ENCODE results near the gene ARRB1. TPM values are rescaled to one million over a fixed set of nuclear protein-coding genes. Genes with fewer than 3 reads are reported as not detected.
A peak's percentile ranks its signal among the peaks of the same experiment; 100 is the strongest.

ARRB1 gene
- total and polyA plus RNA-seq, 10 of the 15 experiments (the other 5 are each of a cell fraction or from before 2014, with no cell fraction given), result 0.39 to 12.9 (median 1.7) TPM

- Histone ChIP-seq H3K4me1 (ENCODE audit: control insufficient read depth, insufficient read depth, low read length) (no peaks in the 10 kb centered on the region), H3K79me2 (ENCODE audit: control insufficient read depth, insufficient read depth, low read length) (no peaks in the 10 kb centered on the region), H4K20me1 (ENCODE audit: control insufficient read depth, insufficient read depth) (no peaks in the 10 kb centered on the region; the same call in 1 of the 2 replicates), H2AFZ (ENCODE audit: control insufficient read depth, low read depth, low read length) (no peak overlapping the region), H3K4me3 (no peak overlapping the region), H3K9me3 (replicated peaks; ENCODE audit: control insufficient read depth, insufficient read depth, low read length) (no peaks in the 10 kb centered on the region), H3K9ac (ENCODE audit: control insufficient read depth, insufficient read depth, low read length) (no peak overlapping the region), H3K27ac (ENCODE audit: control insufficient read depth, insufficient read depth) (no peak overlapping the region), H3K4me2 (ENCODE audit: control insufficient read depth, insufficient read depth) (no peak overlapping the region), H3K36me3 (ENCODE audit: control insufficient read depth in 2 of 2, insufficient read depth in 2 of 2, low read length in 1 of 2) (no peaks in the 10 kb centered on the region), H3K27me3 (replicated peaks in 1 of 2; ENCODE audit: control insufficient read depth in 2 of 2, insufficient read depth in 2 of 2, low read length in 1 of 2) (no peaks in the 10 kb centered on the region; a peak in 2 of 4 replicates)
- in situ Hi-C loops (cut with MboI) (no loop called here), intact Hi-C loops (cut with micrococcal nuclease; ENCODE audit: unreplicated experiment) (no loop called here)
- FAIRE-seq, result no peak
- ChIA-PET CTCF (interaction anchor here (1.2 kb wide), 1 partner anchor 93 kb away, joined by 4 read pairs; no protein-coding TSS in a partner anchor), POLR2A (no interaction called here), RAD21 (ENCODE audit: unreplicated experiment) (no interaction called here), SMC1A (ENCODE audit: uncharacterized antibody, unreplicated experiment) (interaction anchor here (1.1 kb wide), 1 partner anchor 11 kb away, joined by 3 read pairs; no protein-coding TSS in a partner anchor)
- no TSS peak for BruUV-seq (replicated peaks)
- 31% methylated on average over 3 of the region's 3 CpGs for WGBS (ENCODE audit: insufficient coverage, insufficient replicate concordance, low lambda C conversion rate, missing lambda C conversion rate)
- TF ChIP-seq CEBPB (IDR thresholded peaks at IDR 0.05; ENCODE audit: borderline replicate concordance in 1 of 2, low read depth in 2 of 2, low read length in 2 of 2), result no peak
- peak; percentile 92 for TF ChIP-seq REST (IDR thresholded peaks at IDR 0.05; ENCODE audit: low read depth, low read length)
- no peak for ATAC-seq
- no peak for DNase-seq (ENCODE audit: low read depth, low spot score)
These were observed 117.7 kb downstream of the ARRB1 start for GRCh38 chr11:75233754-75234172.

DNA sequence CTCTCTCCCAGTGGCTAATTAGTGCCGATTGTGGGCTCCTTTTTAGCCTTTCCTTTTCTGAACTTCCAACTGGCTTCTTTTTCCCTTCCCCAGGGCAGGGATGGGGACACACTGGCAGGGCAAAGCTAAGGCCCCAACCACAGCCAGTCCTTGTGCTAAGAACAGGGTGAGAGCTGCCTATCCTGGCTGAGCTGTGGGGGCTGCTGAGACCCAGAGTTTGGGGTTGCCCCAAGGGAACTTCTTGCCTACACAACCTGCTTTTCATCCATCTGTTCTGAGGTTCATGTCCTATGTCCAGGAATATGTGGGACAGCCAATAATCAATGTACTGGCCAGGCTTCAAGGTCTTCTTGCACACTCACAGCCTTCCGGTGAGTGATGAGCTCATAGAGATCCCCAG is 120.8 kb downstream of the ARRB1 start:
- ChIA-PET RAD21 (ENCODE audit: unreplicated experiment) (no interaction called here), SMC1A (ENCODE audit: uncharacterized antibody, unreplicated experiment) (interaction anchor here (1.0 to 1.3 kb wide), 2 partner anchors 8 to 9 kb away, joined by 3 to 4 read pairs; no protein-coding TSS in a partner anchor), POLR2A (no interaction called here), CTCF (interaction anchor here (0.6 to 2.0 kb wide), 4 partner anchors 9 to 303 kb away, joined by 3 to 5 read pairs (median 4); no protein-coding TSS in a partner anchor)
- no TSS peak for BruUV-seq (replicated peaks)
- Histone ChIP-seq H3K9me3 (replicated peaks; ENCODE audit: control insufficient read depth, insufficient read depth, low read length) (no peaks in the 10 kb centered on the region), H3K9ac (ENCODE audit: control insufficient read depth, insufficient read depth, low read length) (no peak overlapping the region), H3K27ac (ENCODE audit: control insufficient read depth, insufficient read depth) (no peak overlapping the region), H3K36me3 (ENCODE audit: control insufficient read depth in 2 of 2, insufficient read depth in 2 of 2, low read length in 1 of 2) (no peaks in the 10 kb centered on the region), H2AFZ (ENCODE audit: control insufficient read depth, low read depth, low read length) (no peak overlapping the region), H3K4me3 (no peak overlapping the region), H4K20me1 (ENCODE audit: control insufficient read depth, insufficient read depth) (no peaks in the 10 kb centered on the region; the same call in 1 of the 2 replicates), H3K27me3 (replicated peaks in 1 of 2; ENCODE audit: control insufficient read depth in 2 of 2, insufficient read depth in 2 of 2, low read length in 1 of 2) (no peaks in the 10 kb centered on the region; a peak in 2 of 4 replicates), H3K4me1 (ENCODE audit: control insufficient read depth, insufficient read depth, low read length) (no peaks in the 10 kb centered on the region), H3K79me2 (ENCODE audit: control insufficient read depth, insufficient read depth, low read length) (no peaks in the 10 kb centered on the region), H3K4me2 (ENCODE audit: control insufficient read depth, insufficient read depth) (no peak overlapping the region)
- 26% methylated on average over 2 of the region's 2 CpGs for WGBS (ENCODE audit: insufficient coverage, insufficient replicate concordance, low lambda C conversion rate, missing lambda C conversion rate)
- ATAC-seq (no peak), FAIRE-seq (no peak), DNase-seq (ENCODE audit: low read depth, low spot score) (no peak)
- in situ Hi-C loops (cut with MboI), result no loop called here
- intact Hi-C loops (cut with micrococcal nuclease; ENCODE audit: unreplicated experiment), result no loop called here
- TF ChIP-seq PRDM15 (CRISPR knock-in tag; IDR thresholded peaks at IDR 0.05) (no peak), GABPA (IDR thresholded peaks at IDR 0.05; ENCODE audit: low read depth) (no peak)
- TF ChIP-seq, protein P1, sequence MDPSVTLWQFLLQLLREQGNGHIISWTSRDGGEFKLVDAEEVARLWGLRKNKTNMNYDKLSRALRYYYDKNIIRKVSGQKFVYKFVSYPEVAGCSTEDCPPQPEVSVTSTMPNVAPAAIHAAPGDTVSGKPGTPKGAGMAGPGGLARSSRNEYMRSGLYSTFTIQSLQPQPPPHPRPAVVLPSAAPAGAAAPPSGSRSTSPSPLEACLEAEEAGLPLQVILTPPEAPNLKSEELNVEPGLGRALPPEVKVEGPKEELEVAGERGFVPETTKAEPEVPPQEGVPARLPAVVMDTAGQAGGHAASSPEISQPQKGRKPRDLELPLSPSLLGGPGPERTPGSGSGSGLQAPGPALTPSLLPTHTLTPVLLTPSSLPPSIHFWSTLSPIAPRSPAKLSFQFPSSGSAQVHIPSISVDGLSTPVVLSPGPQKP (IDR thresholded peaks at IDR 0.05; ENCODE audit: low read depth, low read length), result no peak
- TF ChIP-seq, protein P2, sequence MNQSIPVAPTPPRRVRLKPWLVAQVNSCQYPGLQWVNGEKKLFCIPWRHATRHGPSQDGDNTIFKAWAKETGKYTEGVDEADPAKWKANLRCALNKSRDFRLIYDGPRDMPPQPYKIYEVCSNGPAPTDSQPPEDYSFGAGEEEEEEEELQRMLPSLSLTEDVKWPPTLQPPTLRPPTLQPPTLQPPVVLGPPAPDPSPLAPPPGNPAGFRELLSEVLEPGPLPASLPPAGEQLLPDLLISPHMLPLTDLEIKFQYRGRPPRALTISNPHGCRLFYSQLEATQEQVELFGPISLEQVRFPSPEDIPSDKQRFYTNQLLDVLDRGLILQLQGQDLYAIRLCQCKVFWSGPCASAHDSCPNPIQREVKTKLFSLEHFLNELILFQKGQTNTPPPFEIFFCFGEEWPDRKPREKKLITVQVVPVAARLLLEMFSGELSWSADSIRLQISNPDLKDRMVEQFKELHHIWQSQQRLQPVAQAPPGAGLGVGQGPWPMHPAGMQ (IDR thresholded peaks at IDR 0.05; ENCODE audit: borderline replicate concordance), result no peak

All from GM12878 (cell line).